ELF-1 (cell line): Measurements from ENCODE around the gene CNMD.
A peak's percentile ranks its signal among the peaks of the same experiment; 100 is the strongest.
"Not testable (repeated sequence)": the region's sequence is repeated elsewhere in the genome, so short reads cannot be mapped to it uniquely, and the experiment has no call there.

ENCODE experiments used
- DNase-seq: peaks from one replicate; pipeline ENCODE4 v3.0.0-alpha.2; 2016; ENCODE audit warnings: low read depth, low spot score

The CNMD gene

DNA sequence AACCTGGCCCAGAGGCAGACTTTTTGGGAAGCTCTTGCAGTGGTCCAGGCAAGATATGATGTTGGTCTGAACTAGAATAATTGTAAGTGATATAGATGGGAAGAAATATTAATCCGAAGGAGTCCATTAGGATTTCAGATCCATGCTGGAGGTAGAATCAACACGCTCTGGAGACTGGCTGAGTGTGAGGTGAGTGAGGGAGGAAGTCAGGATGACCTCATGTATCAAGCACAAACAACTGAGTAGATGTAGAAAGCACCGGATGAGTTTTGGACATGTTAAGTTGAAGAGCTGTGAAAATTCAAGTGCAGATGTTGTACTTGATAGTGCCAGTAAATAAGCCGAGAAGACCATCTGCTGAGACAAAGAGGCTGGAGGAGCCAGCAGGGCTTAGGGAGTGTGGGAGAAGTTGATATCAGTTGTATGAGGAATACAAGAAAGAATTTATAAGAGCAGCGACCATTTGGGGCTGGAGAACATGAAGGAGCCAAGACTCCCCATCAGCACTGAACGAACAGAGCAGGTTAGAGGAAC is 5.3 kb upstream of the CNMD start:
- DNase-seq = no peak

DNA sequence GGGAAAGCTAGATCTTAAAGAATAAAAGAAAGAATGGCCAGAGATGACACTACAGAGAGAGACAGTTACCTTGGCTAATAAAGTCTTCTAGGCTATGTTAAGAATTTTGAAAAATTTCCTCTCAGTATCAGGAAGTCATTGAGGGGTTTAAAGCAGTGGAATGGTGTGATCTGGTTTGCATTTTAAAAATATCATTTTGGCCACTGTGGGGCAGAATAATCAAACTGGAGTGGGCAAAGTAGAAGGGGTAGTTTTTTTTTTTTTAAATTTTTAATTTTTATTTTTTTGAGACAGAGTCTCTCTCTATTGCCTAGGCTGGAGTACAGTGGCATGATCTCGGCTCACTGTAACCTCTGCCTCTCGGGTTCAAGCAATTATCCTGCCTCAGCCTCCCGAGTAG is 4.4 kb upstream of the CNMD start:
- no peak for DNase-seq

- no peak for DNase-seq
Measured at GRCh38 chr13:52743569-52743968, 3.9 kb upstream of the CNMD start.

DNA sequence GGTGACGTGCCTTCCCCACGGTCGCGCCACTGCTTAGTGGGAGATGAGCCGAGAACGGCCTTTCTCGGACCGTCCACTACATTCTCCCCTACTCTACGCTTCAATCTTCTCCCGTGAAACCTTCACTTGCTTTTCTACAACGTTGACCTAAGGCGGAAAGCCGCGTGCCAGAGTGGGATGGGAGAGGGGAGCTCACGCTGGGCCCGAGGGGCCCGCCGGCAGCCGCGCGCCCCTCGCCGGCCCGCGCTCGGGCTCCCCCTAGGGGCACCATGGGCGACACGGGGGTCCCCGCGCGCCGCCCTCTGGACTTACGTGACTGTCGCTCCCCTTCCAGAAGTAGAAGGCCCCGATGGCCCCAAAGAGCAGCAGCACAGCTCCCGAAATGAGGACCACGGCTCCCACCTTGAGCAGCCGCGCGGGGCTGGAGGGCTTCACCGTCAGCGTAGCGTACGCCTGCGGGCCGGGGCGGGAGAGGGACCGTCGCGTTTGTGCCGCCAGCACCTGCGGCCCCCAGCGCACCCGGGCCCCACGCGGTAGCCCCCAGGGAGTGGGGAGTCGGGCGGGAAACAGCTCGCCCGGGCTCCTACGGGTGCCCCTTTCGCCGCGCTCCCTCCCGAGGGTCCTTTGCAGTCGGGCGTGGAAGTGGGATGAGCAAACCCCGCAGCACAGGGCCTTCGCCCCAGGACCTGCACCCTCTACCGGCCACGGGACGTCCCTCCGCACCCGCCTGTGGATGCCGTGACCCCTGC is 727 bp downstream of the CNMD start:
- DNase-seq = peak; percentile 68

- DNase-seq = no peak
Measured at GRCh38 chr13:52737965-52738364, 1.7 kb downstream of the CNMD start.

GRCh38 chr13:52737451-52737850 is 2.2 kb downstream of the CNMD start:
- DNase-seq = no peak

- DNase-seq = no peak
Measured at GRCh38 chr13:52736891-52737290, 2.7 kb downstream of the CNMD start.

DNA sequence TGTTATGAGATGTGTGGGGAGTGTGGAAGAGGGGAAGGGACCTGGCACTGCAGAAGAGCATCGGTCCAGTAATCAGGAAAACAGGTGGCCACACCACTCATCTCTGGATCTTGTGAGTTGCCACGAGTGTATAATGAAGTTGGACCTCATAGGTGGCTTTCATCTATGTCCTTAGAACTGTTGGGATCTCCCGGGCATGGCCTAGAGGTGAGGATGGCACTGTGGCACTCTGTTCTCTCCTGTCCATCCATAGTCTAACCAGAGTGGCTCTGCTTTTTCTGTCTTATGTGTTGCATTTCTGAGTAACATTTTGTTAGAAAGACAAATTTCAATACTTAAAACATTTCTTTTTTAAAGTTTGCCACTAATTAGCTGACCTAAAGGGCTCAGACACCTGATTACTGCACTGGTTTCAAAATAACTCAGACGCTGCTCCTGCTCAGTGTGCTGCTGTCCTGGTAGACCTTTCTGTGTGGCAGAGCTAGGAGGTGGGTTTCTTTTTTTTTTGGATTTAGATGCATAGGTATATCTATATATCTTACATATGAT is 5.5 kb downstream of the CNMD start:
- no peak for DNase-seq

DNA sequence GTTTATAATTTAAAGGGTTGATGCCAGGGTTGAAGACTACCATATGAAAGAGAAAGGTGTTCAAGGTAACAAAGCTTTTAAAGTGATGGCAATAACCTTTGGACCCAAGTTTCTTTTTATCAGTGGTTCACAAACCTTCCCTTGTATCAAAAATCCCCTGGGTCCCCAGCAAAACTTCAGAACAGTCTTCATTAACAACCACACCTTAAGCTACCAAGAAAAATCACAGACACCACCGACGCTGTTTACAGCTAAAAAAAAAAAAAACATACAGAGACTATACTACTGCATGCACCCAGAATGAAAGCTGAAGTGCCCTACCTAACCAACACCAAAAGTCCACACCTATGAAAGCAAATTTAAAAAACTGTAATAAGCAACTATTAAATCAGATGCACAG is 13.4 kb downstream of the CNMD start:
- DNase-seq = no peak

GRCh38 chr13:52725302-52725701 is 14.3 kb downstream of the CNMD start:
- DNase-seq = no peak

GRCh38 chr13:52723181-52723580 is 16.4 kb downstream of the CNMD start:
- no peak for DNase-seq

GRCh38 chr13:52721356-52721755 is 18.3 kb downstream of the CNMD start:
- not testable (repeated sequence) for DNase-seq

- DNase-seq = peak; percentile 86
Measured at GRCh38 chr13:52720904-52721303, 18.7 kb downstream of the CNMD start.

GRCh38 chr13:52713894-52714293 is 25.7 kb downstream of the CNMD start:
- no peak for DNase-seq

- DNase-seq = no peak
Measured at GRCh38 chr13:52712385-52712784, 27.2 kb downstream of the CNMD start.

DNA sequence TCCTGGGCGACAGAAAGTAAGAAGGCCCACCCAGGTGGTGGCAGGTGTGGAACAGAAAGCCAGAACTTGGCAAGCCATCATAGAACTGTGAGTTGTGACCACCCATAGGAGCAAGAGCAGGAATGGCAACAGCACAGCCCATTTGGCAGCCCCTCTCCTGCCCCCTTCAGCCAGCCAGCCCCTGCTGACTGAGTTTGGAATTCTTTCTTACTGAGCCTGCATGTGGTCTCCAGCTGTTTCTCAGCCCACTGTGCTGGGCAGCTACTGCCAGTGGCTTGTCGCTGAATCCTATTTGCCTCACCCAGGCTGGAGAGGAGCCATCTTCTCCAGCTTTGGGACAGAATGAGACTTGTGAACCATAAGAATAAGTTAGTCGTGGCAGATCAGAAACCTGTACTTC is 28.3 kb downstream of the CNMD start:
- DNase-seq = peak; percentile 40

DNA sequence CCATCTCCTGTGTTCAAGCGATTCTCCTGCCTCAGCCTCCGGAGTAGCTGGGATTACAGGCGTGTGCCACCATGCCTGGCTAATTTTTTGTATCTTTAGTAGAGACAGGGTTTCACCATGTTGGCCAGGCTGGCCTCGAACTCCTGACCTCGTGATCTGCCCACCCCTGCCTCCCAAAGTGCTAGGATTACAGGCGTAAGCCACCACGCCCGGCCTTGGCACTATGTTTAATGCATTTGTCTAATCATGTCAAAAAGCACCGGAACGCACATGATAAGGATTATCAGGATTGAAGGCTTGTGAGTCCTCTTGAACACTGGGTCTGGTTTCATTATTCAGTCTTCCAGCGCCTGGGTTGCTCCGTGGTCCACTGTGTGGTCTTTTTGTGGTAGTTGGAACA is 31.4 kb downstream of the CNMD start:
- DNase-seq = not testable (repeated sequence)

DNA sequence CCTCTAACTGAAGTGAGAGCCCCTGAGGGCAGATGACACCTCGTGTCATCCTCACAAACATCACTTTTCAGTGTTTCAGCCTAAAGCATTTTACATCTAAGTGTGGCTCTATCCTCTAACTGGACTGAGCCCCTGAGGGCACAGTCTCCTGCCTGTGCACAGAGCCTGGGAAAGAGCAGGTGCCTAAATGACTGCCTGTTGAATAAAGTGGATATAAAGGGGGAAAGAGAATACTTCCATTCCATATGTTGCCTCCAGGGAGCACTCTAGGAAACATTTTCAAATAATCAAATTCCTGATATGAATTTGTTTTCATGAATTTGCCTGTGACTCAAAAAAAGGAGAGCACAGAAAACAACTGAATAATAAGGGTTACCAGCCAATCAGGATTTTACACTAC is 32.2 kb downstream of the CNMD start:
- peak; percentile 59 for DNase-seq

DNA sequence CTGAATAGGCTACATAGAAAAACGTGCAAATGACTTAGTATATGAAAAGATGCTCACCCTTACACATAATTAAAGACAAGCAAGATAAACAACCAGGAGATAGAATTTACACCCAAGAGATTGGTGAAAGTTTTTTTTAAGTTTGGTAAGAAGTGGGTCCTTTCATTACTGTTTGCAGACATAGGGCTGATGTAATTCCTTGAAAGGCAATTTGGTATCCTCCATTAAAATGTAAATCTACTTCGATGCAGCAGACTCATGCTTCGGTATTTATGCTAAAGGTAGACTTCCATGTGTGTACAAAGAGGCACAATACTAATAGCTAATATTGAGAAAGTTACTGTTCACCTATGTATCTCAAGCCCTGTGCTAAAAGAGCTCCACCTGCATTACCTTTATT is 33.5 kb downstream of the CNMD start:
- no peak for DNase-seq

GRCh38 chr13:52703482-52703881 is 36.1 kb downstream of the CNMD start:
- DNase-seq = no peak

- DNase-seq = no peak
Measured at GRCh38 chr13:52701728-52702465, 37.7 kb downstream of the CNMD start.

- no peak for DNase-seq
Measured at GRCh38 chr13:52696566-52696965, 43.1 kb downstream of the CNMD start.

DNA sequence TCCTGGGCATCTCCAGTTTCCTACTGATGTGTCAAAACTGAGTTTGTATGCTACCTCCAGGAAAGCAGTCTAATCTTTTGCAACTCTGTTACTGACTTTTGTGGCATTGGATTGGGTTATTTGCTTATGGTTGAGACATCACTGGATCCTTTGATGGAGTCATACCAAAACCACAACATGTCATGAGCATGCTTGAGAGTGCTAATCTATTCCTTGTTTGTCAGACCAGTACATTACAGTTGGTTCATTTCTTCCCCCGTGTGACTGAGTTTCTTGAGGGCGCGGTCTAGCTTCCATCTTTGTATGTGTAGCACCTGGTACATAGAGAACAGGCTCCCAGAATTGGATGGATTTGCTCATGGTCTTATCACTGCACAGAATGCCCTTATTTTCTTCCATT is 43.8 kb downstream of the CNMD start:
- no peak for DNase-seq
